Caco-2 (cell line): ENCODE results near the gene RHBDL3. TPM values are rescaled to one million over a fixed set of nuclear protein-coding genes. Genes with fewer than 3 reads are reported as not detected.
A peak's percentile ranks its signal among the peaks of the same experiment; 100 is the strongest.

Experiments
- BruUV-seq: library from RNA; stranded (reverse); fragments of 400-500 nt; replicated peaks from 2 replicates; lab custom pipeline; 2021; lab: Mats Ljungman, UMichigan
- CTCF ChIA-PET: fragments of 300-600 bp; sonication (Branson Sonifier 250); formaldehyde crosslinking; loops from one replicate; lab custom pipeline; 2022; ENCODE audit warnings: antibody characterized with exemption; lab: Charles Lee
- POLR2A ChIA-PET: fragments of 300-600 bp; sonication (Branson Sonifier 250); formaldehyde crosslinking; loops from one replicate; lab custom pipeline; 2022; ENCODE audit warnings: antibody characterized with exemption; lab: Charles Lee
- DNase-seq, 2 experiments: peaks; one replicate each; pipeline versions ENCODE4 v3.0.0 to v3.0.0-alpha.2; 2020 to 2022
- H3K27me3 ChIP-seq: replicated peaks from 2 replicates; pipeline ENCODE4 v1.6.0; 2011; ENCODE audit warnings: low read length; ENCODE audit not compliant: control insufficient read depth, insufficient read depth
- H3K36me3 ChIP-seq: 2 replicates; pipeline ENCODE4 v1.5.1; 2011; ENCODE audit warnings: low read length; ENCODE audit not compliant: control insufficient read depth, insufficient read depth
- H3K4me1 ChIP-seq: fragments of 250-450 bp; sonication (Bioruptor Pico); 2 replicates; pipeline ENCODE4 v1.5.1; 2020; ENCODE audit warnings: mild to moderate bottlenecking
- H3K4me3 ChIP-seq: 2 replicates; pipeline ENCODE4 v1.5.1; 2011; ENCODE audit warnings: low read depth, mild to moderate bottlenecking, control low read depth, low read length
- H3K9me3 ChIP-seq: fragments of 250-450 bp; sonication (Bioruptor Pico); 2 replicates; pipeline ENCODE4 v1.5.1; 2020; ENCODE audit warnings: mild to moderate bottlenecking, moderate library complexity
- H3K27ac Mint-ChIP-seq: one replicate; pipeline ENCODE4 v1.8.0; 2022; ENCODE audit warnings: mixed read lengths; ENCODE audit not compliant: unreplicated experiment
- H3K27me3 Mint-ChIP-seq: one replicate; pipeline ENCODE4 v1.8.0; 2022; ENCODE audit warnings: mixed read lengths; ENCODE audit not compliant: insufficient read depth, unreplicated experiment
- H3K36me3 Mint-ChIP-seq: one replicate; pipeline ENCODE4 v1.8.0; 2022; ENCODE audit warnings: mild to moderate bottlenecking, mixed read lengths; ENCODE audit not compliant: insufficient read depth, unreplicated experiment
- H3K4me1 Mint-ChIP-seq: one replicate; pipeline ENCODE4 v1.8.0; 2022; ENCODE audit warnings: low read depth, mixed read lengths; ENCODE audit not compliant: unreplicated experiment
- H3K4me3 Mint-ChIP-seq: one replicate; pipeline ENCODE4 v1.8.0; 2022; ENCODE audit warnings: mild to moderate bottlenecking, moderate library complexity, mixed read lengths; ENCODE audit not compliant: unreplicated experiment
- H3K9me3 Mint-ChIP-seq: one replicate; pipeline ENCODE4 v1.8.0; 2022; ENCODE audit warnings: mixed read lengths; ENCODE audit not compliant: unreplicated experiment
- CTCF ChIP-seq, 2 experiments: fragments of 200-600 bp in 1 of 2; IDR thresholded peaks; 1 replicate in 1 of 2; 2 replicates in 1 of 2; pipeline versions ENCODE4 v1.5.1 to v1.8.0; 2011 to 2022; ENCODE audit warnings: antibody characterized with exemption in 1 of 2, control low read depth in 1 of 2, inconsistent platforms in 1 of 2, low read depth in 1 of 2, low read length in 1 of 2, mild to moderate bottlenecking in 1 of 2, moderate library complexity in 1 of 2; ENCODE audit not compliant: insufficient read depth in 1 of 2, severe bottlenecking in 1 of 2, unreplicated experiment in 1 of 2
- intact Hi-C: fragments of 100-400 bp; cut with micrococcal nuclease; formaldehyde crosslinking; loops from one replicate; pipeline ENCODE4 v1.10.0; 2022; ENCODE audit not compliant: unreplicated experiment
- total RNA-seq: library from RNA; stranded (reverse); gene quantifications from 2 replicates; pipeline ENCODE4 v1.2.3, GENCODE V29; 2022

RHBDL3 gene
- total RNA-seq, 1 experiment from 2014 or later = not detected

- TF ChIP-seq CTCF (IDR thresholded peaks at IDR 0.05; ENCODE audit: insufficient read depth in 1 of 2, low read depth in 1 of 2, low read length in 1 of 2, severe bottlenecking in 1 of 2, unreplicated experiment in 1 of 2) = peak in 1 of 2 experiments; percentile 18
- intact Hi-C loops = no loop called here
- H3K9me3 ChIP-seq = no peaks in the 10 kb centered on the region
- no peaks in the 10 kb centered on the region for H3K27me3 Mint-ChIP-seq
- no peaks in the 10 kb centered on the region for H3K36me3 ChIP-seq
- peak overlapping the region; percentile 92 for H3K4me3 Mint-ChIP-seq
- H3K4me3 ChIP-seq = peak overlapping the region; percentile 84
- TSS peak; percentile 18 for BruUV-seq
- ChIA-PET CTCF (interaction anchor here (0.6 to 1.0 kb wide), 3 partner anchors 7 to 103 kb away, joined by 3 to 6 read pairs (median 4); partner anchors contain the start of gene PSMD11), POLR2A (interaction anchor here (0.5 to 0.6 kb wide), 3 partner anchors 10 to 487 kb away, joined by 4 to 8 read pairs (median 5); partner anchors contain the start of gene PSMD11)
- peaks cover 16% of the 10 kb centered on the region for H3K4me1 Mint-ChIP-seq
- H3K27me3 ChIP-seq = no peaks in the 10 kb centered on the region
- 0 out of 2 replicates have a peak, but pooled peaks cover 8% of the 10 kb centered on the region for H3K4me1 ChIP-seq
- H3K9me3 Mint-ChIP-seq = no peaks in the 10 kb centered on the region
- DNase-seq = peak in 1 of 2 experiments; percentile 29
- peaks cover 7% of the 10 kb centered on the region for H3K36me3 Mint-ChIP-seq
- H3K27ac Mint-ChIP-seq = peak overlapping the region; percentile 82
Measured at GRCh38 chr17:32341141-32341856, 75.7 kb downstream of the RHBDL3 start.

GRCh38 chr17:32341857-32342602 is 76.4 kb downstream of the RHBDL3 start, which contains the start of gene C17orf75:
Gene C17orf75, minus strand, starts transcription at chr17:32342173. Its CDS starts 34 bp downstream, at chr17:32342139.
- Mint-ChIP-seq H3K27ac (peak within 1 kb of the TSS; percentile 82), H3K27me3 (no peaks in the 10 kb centered on the region), H3K36me3 (peaks cover 7% of the 10 kb centered on the region), H3K4me1 (peaks cover 16% of the 10 kb centered on the region), H3K9me3 (no peaks in the 10 kb centered on the region), H3K4me3 (peak within 1 kb of the TSS; percentile 92)
- DNase-seq = peak; percentile 86 to 88
- no peak for TF ChIP-seq CTCF (IDR thresholded peaks at IDR 0.05; ENCODE audit: insufficient read depth in 1 of 2, low read depth in 1 of 2, low read length in 1 of 2, severe bottlenecking in 1 of 2, unreplicated experiment in 1 of 2)
- POLR2A ChIA-PET = interaction anchor here (0.5 to 0.9 kb wide), 3 partner anchors 9 to 487 kb away, joined by 4 to 8 read pairs (median 4); partner anchors contain the start of gene PSMD11
- intact Hi-C loops = no loop called here
- Histone ChIP-seq H3K9me3 (no peaks in the 10 kb centered on the region), H3K27me3 (no peaks in the 10 kb centered on the region), H3K36me3 (no peaks in the 10 kb centered on the region), H3K4me1 (0 out of 2 replicates have a peak, but pooled peaks cover 8% of the 10 kb centered on the region), H3K4me3 (peak within 1 kb of the TSS; percentile 84)
- CTCF ChIA-PET = no interaction called here
- no TSS peak for BruUV-seq
